Measurements from ENCODE around the gene TECTB.

DNA sequence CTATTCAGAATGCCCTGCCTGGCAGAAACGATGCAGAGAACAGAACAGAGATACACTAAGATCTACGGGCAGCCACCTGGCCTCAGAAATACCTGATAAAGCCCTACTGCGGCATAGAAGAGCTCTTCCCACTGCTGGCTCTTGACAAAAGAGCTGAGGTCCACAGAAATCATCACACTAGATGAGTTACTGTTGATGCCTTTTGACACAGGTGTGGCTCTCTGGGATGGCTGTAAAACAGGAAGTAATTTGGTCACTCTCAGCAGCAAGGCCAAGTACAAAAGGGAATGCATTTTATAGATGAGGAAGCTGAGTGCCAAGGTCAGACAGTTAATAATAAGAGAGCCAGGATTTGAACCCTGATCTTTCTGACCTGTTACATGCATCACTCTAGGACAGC lies 55.8 kb downstream of the TECTB start:
- TF ChIP-seq, protein P1, sequence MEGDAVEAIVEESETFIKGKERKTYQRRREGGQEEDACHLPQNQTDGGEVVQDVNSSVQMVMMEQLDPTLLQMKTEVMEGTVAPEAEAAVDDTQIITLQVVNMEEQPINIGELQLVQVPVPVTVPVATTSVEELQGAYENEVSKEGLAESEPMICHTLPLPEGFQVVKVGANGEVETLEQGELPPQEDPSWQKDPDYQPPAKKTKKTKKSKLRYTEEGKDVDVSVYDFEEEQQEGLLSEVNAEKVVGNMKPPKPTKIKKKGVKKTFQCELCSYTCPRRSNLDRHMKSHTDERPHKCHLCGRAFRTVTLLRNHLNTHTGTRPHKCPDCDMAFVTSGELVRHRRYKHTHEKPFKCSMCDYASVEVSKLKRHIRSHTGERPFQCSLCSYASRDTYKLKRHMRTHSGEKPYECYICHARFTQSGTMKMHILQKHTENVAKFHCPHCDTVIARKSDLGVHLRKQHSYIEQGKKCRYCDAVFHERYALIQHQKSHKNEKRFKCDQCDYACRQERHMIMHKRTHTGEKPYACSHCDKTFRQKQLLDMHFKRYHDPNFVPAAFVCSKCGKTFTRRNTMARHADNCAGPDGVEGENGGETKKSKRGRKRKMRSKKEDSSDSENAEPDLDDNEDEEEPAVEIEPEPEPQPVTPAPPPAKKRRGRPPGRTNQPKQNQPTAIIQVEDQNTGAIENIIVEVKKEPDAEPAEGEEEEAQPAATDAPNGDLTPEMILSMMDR (IDR thresholded peaks at IDR 0.05): no peak
- TF ChIP-seq POLR2A (IDR thresholded peaks at IDR 0.05): no peak

Measured in right lobe of liver (tissue), 4 donors.